ENCODE results near the gene C15orf62.

C15orf62 gene

GRCh38 chr15:40793216-40793989, 23.6 kb downstream of the C15orf62 start:
- TF ChIP-seq CTCF (IDR thresholded peaks at IDR 0.05; ENCODE audit: control extremely low read depth, extremely low read depth, low read depth, missing control alignments), result no peak
- DNase-seq (ENCODE audit: extremely low spot score), result no peak
- POLR2A ChIA-PET, result no interaction called here
- CTCF ChIA-PET, result interaction anchor here (1.3 to 4.5 kb wide), 3 partner anchors 9 to 16 kb away, joined by 3 to 26 read pairs (median 3); no protein-coding TSS in a partner anchor

GRCh38 chr15:40796041-40796440, 26.3 kb downstream of the C15orf62 start:
- ChIA-PET CTCF (interaction anchor here (2.2 to 4.5 kb wide), 2 partner anchors 9 to 13 kb away, joined by 11 to 26 read pairs; no protein-coding TSS in a partner anchor), POLR2A (no interaction called here)
- no peak for TF ChIP-seq CTCF (IDR thresholded peaks at IDR 0.05; ENCODE audit: control extremely low read depth, extremely low read depth, low read depth, missing control alignments)
- no peak for DNase-seq (ENCODE audit: extremely low spot score)

GRCh38 chr15:40796512-40796911, 26.7 kb downstream of the C15orf62 start:
- TF ChIP-seq CTCF (IDR thresholded peaks at IDR 0.05; ENCODE audit: control extremely low read depth, extremely low read depth, low read depth, missing control alignments), result no peak
- ChIA-PET CTCF (interaction anchor here (1.0 to 4.5 kb wide), 4 partner anchors 10 to 63 kb away, joined by 4 to 26 read pairs (median 8); no protein-coding TSS in a partner anchor), POLR2A (interaction anchor here (0.9 kb wide), 1 partner anchor 47 kb away, joined by 3 read pairs; no protein-coding TSS in a partner anchor)
- DNase-seq (ENCODE audit: extremely low spot score), result no peak

- POLR2A ChIA-PET, result no interaction called here
- no peak for DNase-seq (ENCODE audit: extremely low spot score)
- no peak for TF ChIP-seq CTCF (IDR thresholded peaks at IDR 0.05; ENCODE audit: control extremely low read depth, extremely low read depth, low read depth, missing control alignments)
- CTCF ChIA-PET, result interaction anchor here (1.6 kb wide), 1 partner anchor 17 kb away, joined by 6 read pairs; no protein-coding TSS in a partner anchor
Observed at GRCh38 chr15:40799523-40799922, 29.7 kb downstream of the C15orf62 start.

GRCh38 chr15:40803076-40803475, 33.3 kb downstream of the C15orf62 start:
- POLR2A ChIA-PET, result interaction anchor here (0.7 kb wide), 1 partner anchor 26 kb away, joined by 8 read pairs; the partner anchor contains the start of gene PPP1R14D
- DNase-seq (ENCODE audit: extremely low spot score), result no peak
- no peak for TF ChIP-seq CTCF (IDR thresholded peaks at IDR 0.05; ENCODE audit: control extremely low read depth, extremely low read depth, low read depth, missing control alignments)
- CTCF ChIA-PET, result interaction anchor here (0.6 to 1.6 kb wide), 3 partner anchors 21 to 24 kb away, joined by 3 to 5 read pairs (median 3); no protein-coding TSS in a partner anchor

- no peak for TF ChIP-seq CTCF (IDR thresholded peaks at IDR 0.05; ENCODE audit: control extremely low read depth, extremely low read depth, low read depth, missing control alignments)
- POLR2A ChIA-PET, result no interaction called here
- DNase-seq (ENCODE audit: extremely low spot score), result no peak
- CTCF ChIA-PET, result interaction anchor here (0.6 to 1.0 kb wide), 2 partner anchors 21 to 25 kb away, joined by 3 read pairs; no protein-coding TSS in a partner anchor
Observed at GRCh38 chr15:40803688-40804087, 33.9 kb downstream of the C15orf62 start.
